ENCODE measurements around the gene GLDC. TPM values are rescaled to one million over a fixed set of nuclear protein-coding genes. Genes with fewer than 3 reads are reported as not detected.

Gene GLDC
- total RNA-seq, 4 donors from 2014 or later, result 2.4 to 7.4 (median 4.8) TPM

DNA sequence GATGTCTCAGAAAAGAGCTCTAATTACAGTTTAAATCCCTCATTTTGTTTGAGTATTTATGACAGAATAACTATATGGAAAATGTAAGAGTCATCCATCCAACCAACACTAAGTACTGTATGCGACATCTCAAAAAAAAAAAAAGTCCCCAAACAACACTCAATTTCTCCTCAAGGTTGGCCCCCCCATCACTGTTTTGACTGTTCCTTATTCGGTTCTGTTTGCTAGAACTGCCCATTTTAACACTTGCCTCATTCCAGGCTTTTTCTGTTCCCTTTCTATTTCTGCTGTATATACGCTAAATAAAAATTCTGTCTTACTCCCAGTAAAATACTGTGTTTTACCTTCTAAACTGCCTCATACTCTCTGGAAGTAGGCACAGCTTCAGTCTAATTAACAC lies 25.2 kb downstream of the GLDC start:
- no peak overlapping the region for H3K27ac ChIP-seq
- DNase-seq (ENCODE audit: low spot score in 2 of 2), result no peak
- no peaks in the 10 kb centered on the region for H3K9me3 ChIP-seq
- H3K36me3 ChIP-seq, result no peaks in the 10 kb centered on the region
- TF ChIP-seq, protein P1, sequence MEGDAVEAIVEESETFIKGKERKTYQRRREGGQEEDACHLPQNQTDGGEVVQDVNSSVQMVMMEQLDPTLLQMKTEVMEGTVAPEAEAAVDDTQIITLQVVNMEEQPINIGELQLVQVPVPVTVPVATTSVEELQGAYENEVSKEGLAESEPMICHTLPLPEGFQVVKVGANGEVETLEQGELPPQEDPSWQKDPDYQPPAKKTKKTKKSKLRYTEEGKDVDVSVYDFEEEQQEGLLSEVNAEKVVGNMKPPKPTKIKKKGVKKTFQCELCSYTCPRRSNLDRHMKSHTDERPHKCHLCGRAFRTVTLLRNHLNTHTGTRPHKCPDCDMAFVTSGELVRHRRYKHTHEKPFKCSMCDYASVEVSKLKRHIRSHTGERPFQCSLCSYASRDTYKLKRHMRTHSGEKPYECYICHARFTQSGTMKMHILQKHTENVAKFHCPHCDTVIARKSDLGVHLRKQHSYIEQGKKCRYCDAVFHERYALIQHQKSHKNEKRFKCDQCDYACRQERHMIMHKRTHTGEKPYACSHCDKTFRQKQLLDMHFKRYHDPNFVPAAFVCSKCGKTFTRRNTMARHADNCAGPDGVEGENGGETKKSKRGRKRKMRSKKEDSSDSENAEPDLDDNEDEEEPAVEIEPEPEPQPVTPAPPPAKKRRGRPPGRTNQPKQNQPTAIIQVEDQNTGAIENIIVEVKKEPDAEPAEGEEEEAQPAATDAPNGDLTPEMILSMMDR (IDR thresholded peaks at IDR 0.05), result no peak
- no peak for TF ChIP-seq EP300 (IDR thresholded peaks at IDR 0.05)
- TF ChIP-seq POLR2AphosphoS5 (IDR thresholded peaks at IDR 0.05), result no peak
- TF ChIP-seq POLR2A (IDR thresholded peaks at IDR 0.05), result no peak
- H3K4me1 ChIP-seq, result no peaks in the 10 kb centered on the region
- H3K27me3 ChIP-seq, result no peaks in the 10 kb centered on the region
- WGBS, result 93% methylated on average over 3 of the region's 3 CpGs
- no peak overlapping the region for H3K4me3 ChIP-seq

DNA sequence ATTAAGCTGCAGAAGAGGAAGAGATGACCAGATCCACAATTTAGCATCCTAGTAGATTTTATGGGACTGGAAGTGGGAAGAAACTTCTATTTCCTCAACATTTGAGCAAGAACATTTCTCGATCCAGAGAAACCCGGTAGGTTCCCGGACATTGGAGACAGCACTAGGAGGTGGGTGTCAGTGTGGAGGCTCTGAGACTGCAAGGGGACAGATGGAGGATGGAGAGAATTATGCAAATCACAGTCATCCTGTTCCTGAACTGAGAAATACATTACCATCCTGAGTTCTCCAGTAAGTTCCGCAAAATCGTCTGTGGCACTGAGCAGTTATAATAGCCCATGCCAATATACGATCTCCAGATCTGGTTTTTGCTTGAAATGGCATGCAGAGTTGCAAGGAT lies 25.6 kb downstream of the GLDC start:
- H3K36me3 ChIP-seq, result no peaks in the 10 kb centered on the region
- TF ChIP-seq POLR2A (IDR thresholded peaks at IDR 0.05) (no peak), POLR2AphosphoS5 (IDR thresholded peaks at IDR 0.05) (no peak), EP300 (IDR thresholded peaks at IDR 0.05) (no peak)
- TF ChIP-seq, protein P1 (IDR thresholded peaks at IDR 0.05), result no peak
- H3K4me3 ChIP-seq, result no peak overlapping the region
- H3K27ac ChIP-seq, result no peak overlapping the region
- DNase-seq (ENCODE audit: low spot score in 2 of 2), result no peak
- H3K4me1 ChIP-seq, result no peaks in the 10 kb centered on the region
- H3K9me3 ChIP-seq, result no peaks in the 10 kb centered on the region
- no peaks in the 10 kb centered on the region for H3K27me3 ChIP-seq
- 96% methylated on average over 6 of the region's 6 CpGs for WGBS

DNA sequence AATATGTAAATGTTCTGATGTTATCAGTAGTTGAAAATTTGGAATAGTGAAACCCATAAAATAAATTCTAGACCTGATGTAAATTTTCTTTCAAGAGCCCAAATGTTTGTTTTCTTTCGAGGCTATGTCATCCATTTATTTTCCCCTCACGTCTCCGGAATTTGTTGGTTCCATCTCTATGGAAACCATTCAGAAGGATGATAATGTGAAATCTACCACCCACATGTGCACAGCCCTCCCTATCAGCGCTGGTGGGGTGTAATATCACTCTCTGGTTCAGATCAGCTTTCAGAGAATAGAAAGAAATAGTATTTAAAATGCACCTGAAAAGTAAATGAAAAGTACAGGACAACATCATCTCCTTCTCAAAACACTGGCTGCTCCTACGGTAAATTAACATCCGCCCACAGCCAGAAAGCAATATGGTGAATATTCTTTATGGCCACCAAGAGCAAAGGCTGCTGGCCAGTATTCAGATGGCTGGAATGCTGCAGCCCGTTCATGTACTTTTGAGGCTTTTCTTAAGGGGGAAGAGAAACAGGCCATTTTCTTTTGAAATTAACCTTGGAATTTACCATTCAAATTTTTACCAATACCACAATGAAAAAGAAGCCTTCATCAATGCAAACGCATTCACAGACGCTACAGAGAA lies 28.5 kb downstream of the GLDC start:
- Histone ChIP-seq H3K27me3 (no peaks in the 10 kb centered on the region), H3K27ac (no peak overlapping the region), H3K36me3 (no peaks in the 10 kb centered on the region), H3K4me1 (no peaks in the 10 kb centered on the region), H3K4me3 (no peak overlapping the region), H3K9me3 (no peaks in the 10 kb centered on the region)
- TF ChIP-seq POLR2A (IDR thresholded peaks at IDR 0.05), result no peak
- TF ChIP-seq POLR2AphosphoS5 (IDR thresholded peaks at IDR 0.05), result no peak
- 68% methylated on average over 9 of the region's 9 CpGs for WGBS
- no peak for DNase-seq (ENCODE audit: low spot score in 2 of 2)

DNA sequence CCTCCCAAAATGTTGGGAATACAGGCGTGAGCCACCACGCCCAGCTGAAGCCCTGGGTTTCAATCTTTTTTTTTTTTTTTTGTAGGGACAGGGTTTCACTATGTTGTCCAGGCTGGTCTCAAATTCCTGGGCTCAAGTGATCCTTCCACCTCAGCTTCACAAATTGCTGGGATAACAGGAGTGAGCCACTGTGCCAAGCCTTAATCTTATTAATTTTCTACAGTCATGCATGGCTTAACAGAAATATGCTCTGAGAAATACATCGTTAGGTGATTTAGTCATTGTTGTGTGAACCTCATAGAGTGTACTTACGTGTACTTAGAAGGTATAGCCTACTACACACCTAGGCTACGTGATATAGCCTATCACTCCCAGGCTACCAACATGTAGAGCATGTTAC lies 31.0 kb downstream of the GLDC start:
- 98% methylated on average over 5 of the region's 5 CpGs for WGBS
- Histone ChIP-seq H3K27ac (no peak overlapping the region), H3K9me3 (no peaks in the 10 kb centered on the region), H3K27me3 (no peaks in the 10 kb centered on the region), H3K4me1 (no peaks in the 10 kb centered on the region), H3K4me3 (no peak overlapping the region), H3K36me3 (no peaks in the 10 kb centered on the region)
- TF ChIP-seq POLR2A (IDR thresholded peaks at IDR 0.05) (no peak), EP300 (IDR thresholded peaks at IDR 0.05) (no peak), POLR2AphosphoS5 (IDR thresholded peaks at IDR 0.05) (no peak)
- TF ChIP-seq, protein P1 (IDR thresholded peaks at IDR 0.05), result no peak
- no peak for DNase-seq (ENCODE audit: low spot score in 2 of 2)

DNA sequence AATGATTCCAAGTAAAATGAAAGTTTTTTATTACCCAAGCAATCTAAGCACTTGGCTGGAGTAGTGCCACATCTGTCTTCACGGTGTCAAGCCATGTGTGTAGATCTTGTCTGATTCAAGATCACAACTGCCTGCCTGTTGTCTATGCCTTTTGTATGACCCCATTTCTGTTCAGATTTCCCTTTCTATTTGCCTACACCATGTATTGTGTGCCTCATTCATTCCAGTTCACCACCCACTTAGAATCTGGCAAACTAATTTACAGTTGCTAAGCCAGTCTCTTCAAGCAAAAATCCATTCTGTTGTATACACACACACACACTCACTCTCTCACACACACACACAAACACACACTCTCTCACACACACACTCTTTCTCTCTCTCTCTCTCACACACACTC lies 33.7 kb downstream of the GLDC start:
- H3K27ac ChIP-seq, result no peak overlapping the region
- DNase-seq (ENCODE audit: low spot score in 2 of 2), result no peak
- no peaks in the 10 kb centered on the region for H3K27me3 ChIP-seq
- no peak overlapping the region for H3K4me3 ChIP-seq
- WGBS, result 32% methylated on average over 1 of the region's 1 CpG
- no peaks in the 10 kb centered on the region for H3K4me1 ChIP-seq
- H3K36me3 ChIP-seq, result no peaks in the 10 kb centered on the region
- TF ChIP-seq POLR2A (IDR thresholded peaks at IDR 0.05), result no peak
- no peaks in the 10 kb centered on the region for H3K9me3 ChIP-seq

DNA sequence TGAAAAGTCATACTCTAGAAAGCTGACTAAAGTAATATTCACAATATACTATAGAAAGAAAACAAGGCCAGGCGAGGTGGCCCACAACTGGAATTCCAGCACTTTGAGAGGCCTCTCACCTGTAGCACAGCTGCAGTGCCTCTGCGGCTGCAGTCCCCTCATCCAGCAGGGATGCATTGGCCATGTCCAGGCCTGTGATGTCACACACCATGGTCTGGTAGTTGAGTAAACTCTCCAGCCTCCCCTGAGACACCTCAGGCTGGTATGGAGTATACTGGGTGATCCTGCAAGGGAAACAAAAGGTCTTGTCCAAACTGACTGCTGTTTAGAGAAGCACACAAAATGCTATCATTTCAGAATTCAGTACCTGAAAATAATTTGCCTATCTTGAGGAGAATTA lies 35.5 kb downstream of the GLDC start:
- Histone ChIP-seq H3K4me3 (no peak overlapping the region), H3K9me3 (no peaks in the 10 kb centered on the region), H3K36me3 (no peaks in the 10 kb centered on the region), H3K27ac (no peak overlapping the region), H3K27me3 (no peaks in the 10 kb centered on the region), H3K4me1 (no peaks in the 10 kb centered on the region)
- 92% methylated on average over 2 of the region's 2 CpGs for WGBS
- DNase-seq (ENCODE audit: low spot score in 2 of 2), result no peak
- TF ChIP-seq, protein P1 (IDR thresholded peaks at IDR 0.05), result no peak
- TF ChIP-seq POLR2A (IDR thresholded peaks at IDR 0.05) (no peak), EP300 (IDR thresholded peaks at IDR 0.05) (no peak), POLR2AphosphoS5 (IDR thresholded peaks at IDR 0.05) (no peak)

Data from suprapubic skin (tissue), 4 donors.